ENCODE measurements around the gene HIGD1C. TPM values are rescaled to one million over a fixed set of nuclear protein-coding genes. Genes with fewer than 3 reads are reported as not detected.

Gene HIGD1C
- total RNA-seq, 1 experiment from 2014 or later: not detected

DNA sequence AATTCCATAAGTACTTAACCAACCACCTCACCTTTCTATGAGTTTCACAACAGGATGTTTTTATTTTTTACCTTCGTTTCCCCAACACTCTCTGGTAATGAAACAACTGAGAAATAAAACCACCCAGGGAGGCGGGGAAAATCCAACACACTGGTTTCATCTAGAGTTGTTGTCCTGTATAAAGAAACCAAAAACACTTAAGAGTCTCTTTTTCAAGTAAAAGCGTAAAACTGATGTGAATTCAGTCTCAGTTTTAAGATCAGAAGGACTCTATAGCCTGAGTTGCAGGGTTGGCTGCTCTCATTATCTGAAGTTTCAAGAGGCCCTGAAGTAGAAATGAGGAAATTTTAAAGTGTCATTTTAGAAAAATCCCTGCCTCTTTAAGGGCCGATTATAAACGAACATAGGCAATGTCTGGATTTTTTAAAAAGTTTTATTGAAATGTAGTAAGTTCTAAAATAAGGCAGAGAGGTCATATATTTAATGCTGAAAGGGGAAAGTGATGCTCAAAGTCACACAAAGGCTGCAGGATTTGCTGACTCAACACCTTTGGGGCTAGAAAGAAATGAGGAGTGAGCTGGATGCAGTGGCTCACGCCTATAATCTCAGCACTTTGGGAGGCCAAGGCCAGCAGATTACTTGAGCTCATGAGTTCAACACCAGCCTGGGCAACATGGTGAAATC lies 27.2 kb downstream of the HIGD1C start (continued):
- TF ChIP-seq, protein P1, sequence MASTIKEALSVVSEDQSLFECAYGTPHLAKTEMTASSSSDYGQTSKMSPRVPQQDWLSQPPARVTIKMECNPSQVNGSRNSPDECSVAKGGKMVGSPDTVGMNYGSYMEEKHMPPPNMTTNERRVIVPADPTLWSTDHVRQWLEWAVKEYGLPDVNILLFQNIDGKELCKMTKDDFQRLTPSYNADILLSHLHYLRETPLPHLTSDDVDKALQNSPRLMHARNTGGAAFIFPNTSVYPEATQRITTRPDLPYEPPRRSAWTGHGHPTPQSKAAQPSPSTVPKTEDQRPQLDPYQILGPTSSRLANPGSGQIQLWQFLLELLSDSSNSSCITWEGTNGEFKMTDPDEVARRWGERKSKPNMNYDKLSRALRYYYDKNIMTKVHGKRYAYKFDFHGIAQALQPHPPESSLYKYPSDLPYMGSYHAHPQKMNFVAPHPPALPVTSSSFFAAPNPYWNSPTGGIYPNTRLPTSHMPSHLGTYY (CRISPR knock-in tag; IDR thresholded peaks at IDR 0.05): no peak
- TF ChIP-seq, protein P2, sequence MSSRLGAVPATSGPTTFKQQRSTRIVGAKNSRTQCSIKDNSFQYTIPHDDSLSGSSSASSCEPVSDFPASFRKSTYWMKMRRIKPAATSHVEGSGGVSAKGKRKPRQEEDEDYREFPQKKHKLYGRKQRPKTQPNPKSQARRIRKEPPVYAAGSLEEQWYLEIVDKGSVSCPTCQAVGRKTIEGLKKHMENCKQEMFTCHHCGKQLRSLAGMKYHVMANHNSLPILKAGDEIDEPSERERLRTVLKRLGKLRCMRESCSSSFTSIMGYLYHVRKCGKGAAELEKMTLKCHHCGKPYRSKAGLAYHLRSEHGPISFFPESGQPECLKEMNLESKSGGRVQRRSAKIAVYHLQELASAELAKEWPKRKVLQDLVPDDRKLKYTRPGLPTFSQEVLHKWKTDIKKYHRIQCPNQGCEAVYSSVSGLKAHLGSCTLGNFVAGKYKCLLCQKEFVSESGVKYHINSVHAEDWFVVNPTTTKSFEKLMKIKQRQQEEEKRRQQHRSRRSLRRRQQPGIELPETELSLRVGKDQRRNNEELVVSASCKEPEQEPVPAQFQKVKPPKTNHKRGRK (CRISPR knock-in tag; IDR thresholded peaks at IDR 0.05; ENCODE audit: borderline replicate concordance): no peak
- TF ChIP-seq, protein P3, sequence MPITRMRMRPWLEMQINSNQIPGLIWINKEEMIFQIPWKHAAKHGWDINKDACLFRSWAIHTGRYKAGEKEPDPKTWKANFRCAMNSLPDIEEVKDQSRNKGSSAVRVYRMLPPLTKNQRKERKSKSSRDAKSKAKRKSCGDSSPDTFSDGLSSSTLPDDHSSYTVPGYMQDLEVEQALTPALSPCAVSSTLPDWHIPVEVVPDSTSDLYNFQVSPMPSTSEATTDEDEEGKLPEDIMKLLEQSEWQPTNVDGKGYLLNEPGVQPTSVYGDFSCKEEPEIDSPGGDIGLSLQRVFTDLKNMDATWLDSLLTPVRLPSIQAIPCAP (CRISPR knock-in tag; IDR thresholded peaks at IDR 0.05): no peak
- TF ChIP-seq, protein P4, sequence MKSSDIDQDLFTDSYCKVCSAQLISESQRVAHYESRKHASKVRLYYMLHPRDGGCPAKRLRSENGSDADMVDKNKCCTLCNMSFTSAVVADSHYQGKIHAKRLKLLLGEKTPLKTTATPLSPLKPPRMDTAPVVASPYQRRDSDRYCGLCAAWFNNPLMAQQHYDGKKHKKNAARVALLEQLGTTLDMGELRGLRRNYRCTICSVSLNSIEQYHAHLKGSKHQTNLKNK (CRISPR knock-in tag; IDR thresholded peaks at IDR 0.05): no peak
- TF ChIP-seq, protein P5, sequence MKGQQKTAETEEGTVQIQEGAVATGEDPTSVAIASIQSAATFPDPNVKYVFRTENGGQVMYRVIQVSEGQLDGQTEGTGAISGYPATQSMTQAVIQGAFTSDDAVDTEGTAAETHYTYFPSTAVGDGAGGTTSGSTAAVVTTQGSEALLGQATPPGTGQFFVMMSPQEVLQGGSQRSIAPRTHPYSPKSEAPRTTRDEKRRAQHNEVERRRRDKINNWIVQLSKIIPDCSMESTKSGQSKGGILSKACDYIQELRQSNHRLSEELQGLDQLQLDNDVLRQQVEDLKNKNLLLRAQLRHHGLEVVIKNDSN (CRISPR knock-in tag; IDR thresholded peaks at IDR 0.05): no peak
- TF ChIP-seq, protein P6, sequence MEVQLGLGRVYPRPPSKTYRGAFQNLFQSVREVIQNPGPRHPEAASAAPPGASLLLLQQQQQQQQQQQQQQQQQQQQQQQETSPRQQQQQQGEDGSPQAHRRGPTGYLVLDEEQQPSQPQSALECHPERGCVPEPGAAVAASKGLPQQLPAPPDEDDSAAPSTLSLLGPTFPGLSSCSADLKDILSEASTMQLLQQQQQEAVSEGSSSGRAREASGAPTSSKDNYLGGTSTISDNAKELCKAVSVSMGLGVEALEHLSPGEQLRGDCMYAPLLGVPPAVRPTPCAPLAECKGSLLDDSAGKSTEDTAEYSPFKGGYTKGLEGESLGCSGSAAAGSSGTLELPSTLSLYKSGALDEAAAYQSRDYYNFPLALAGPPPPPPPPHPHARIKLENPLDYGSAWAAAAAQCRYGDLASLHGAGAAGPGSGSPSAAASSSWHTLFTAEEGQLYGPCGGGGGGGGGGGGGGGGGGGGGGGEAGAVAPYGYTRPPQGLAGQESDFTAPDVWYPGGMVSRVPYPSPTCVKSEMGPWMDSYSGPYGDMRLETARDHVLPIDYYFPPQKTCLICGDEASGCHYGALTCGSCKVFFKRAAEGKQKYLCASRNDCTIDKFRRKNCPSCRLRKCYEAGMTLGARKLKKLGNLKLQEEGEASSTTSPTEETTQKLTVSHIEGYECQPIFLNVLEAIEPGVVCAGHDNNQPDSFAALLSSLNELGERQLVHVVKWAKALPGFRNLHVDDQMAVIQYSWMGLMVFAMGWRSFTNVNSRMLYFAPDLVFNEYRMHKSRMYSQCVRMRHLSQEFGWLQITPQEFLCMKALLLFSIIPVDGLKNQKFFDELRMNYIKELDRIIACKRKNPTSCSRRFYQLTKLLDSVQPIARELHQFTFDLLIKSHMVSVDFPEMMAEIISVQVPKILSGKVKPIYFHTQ (CRISPR knock-in tag; IDR thresholded peaks at IDR 0.05): no peak
- TF ChIP-seq ETV6 (CRISPR knock-in tag; IDR thresholded peaks at IDR 0.05): no peak
- TF ChIP-seq, protein P7, sequence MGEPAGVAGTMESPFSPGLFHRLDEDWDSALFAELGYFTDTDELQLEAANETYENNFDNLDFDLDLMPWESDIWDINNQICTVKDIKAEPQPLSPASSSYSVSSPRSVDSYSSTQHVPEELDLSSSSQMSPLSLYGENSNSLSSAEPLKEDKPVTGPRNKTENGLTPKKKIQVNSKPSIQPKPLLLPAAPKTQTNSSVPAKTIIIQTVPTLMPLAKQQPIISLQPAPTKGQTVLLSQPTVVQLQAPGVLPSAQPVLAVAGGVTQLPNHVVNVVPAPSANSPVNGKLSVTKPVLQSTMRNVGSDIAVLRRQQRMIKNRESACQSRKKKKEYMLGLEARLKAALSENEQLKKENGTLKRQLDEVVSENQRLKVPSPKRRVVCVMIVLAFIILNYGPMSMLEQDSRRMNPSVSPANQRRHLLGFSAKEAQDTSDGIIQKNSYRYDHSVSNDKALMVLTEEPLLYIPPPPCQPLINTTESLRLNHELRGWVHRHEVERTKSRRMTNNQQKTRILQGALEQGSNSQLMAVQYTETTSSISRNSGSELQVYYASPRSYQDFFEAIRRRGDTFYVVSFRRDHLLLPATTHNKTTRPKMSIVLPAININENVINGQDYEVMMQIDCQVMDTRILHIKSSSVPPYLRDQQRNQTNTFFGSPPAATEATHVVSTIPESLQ (CRISPR knock-in tag; IDR thresholded peaks at IDR 0.05): no peak
- no peak for TF ChIP-seq SP1 (CRISPR knock-in tag; conservative IDR thresholded peaks at IDR 0.05)

DNA sequence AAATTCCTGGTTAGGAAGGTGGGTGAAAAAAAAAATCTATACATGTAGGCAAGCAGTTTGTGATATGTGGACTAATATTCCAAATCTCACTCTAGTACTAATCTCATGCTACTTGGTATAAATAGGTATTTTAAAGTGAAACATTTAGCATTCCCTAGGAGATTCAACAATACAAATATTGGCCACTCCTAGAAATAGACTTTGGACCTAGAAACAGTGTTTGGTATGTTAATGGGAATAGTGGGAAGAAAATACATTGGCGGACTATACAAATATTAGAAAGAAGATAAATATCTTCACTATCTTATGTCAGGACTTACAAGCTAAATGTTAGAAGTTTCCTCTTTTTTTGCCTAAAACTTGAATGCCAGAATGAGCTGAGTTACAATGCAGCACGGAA lies 28.2 kb downstream of the HIGD1C start:
- Mint-ChIP-seq H3K4me1 (peaks cover 6% of the 10 kb centered on the region), H3K9me3 (no peaks in the 10 kb centered on the region), H3K27ac (no peak overlapping the region), H3K4me3 (no peak overlapping the region), H3K27me3 (ENCODE audit: low read depth) (no peaks in the 10 kb centered on the region), H3K36me3 (peaks cover 8% of the 10 kb centered on the region; the same call in 1 of the 2 replicates)
- DNase-seq (ENCODE audit: low spot score) (no peak), ATAC-seq (no peak)
- CTCF ChIA-PET: no interaction called here
- POLR2A ChIA-PET: no interaction called here
- TF ChIP-seq FOXK1 (CRISPR knock-in tag; IDR thresholded peaks at IDR 0.05) (no peak), ZNF219 (CRISPR knock-in tag; IDR thresholded peaks at IDR 0.05; ENCODE audit: borderline replicate concordance) (no peak), ELF4 (CRISPR knock-in tag; IDR thresholded peaks at IDR 0.05; ENCODE audit: low read depth) (no peak), GABPB1 (CRISPR knock-in tag; IDR thresholded peaks at IDR 0.05) (no peak), SOX15 (CRISPR knock-in tag; IDR thresholded peaks at IDR 0.05) (no peak), ZNF317 (CRISPR knock-in tag; IDR thresholded peaks at IDR 0.05; ENCODE audit: borderline replicate concordance, low read depth) (no peak), RELA (CRISPR knock-in tag; IDR thresholded peaks at IDR 0.05; ENCODE audit: borderline replicate concordance) (no peak), KAT7 (CRISPR knock-in tag; IDR thresholded peaks at IDR 0.05; ENCODE audit: borderline replicate concordance) (no peak)
- TF ChIP-seq, protein P3 (CRISPR knock-in tag; IDR thresholded peaks at IDR 0.05): no peak
- TF ChIP-seq, protein P8, sequence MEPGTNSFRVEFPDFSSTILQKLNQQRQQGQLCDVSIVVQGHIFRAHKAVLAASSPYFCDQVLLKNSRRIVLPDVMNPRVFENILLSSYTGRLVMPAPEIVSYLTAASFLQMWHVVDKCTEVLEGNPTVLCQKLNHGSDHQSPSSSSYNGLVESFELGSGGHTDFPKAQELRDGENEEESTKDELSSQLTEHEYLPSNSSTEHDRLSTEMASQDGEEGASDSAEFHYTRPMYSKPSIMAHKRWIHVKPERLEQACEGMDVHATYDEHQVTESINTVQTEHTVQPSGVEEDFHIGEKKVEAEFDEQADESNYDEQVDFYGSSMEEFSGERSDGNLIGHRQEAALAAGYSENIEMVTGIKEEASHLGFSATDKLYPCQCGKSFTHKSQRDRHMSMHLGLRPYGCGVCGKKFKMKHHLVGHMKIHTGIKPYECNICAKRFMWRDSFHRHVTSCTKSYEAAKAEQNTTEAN (CRISPR knock-in tag; IDR thresholded peaks at IDR 0.05): no peak
- TF ChIP-seq, protein P9, sequence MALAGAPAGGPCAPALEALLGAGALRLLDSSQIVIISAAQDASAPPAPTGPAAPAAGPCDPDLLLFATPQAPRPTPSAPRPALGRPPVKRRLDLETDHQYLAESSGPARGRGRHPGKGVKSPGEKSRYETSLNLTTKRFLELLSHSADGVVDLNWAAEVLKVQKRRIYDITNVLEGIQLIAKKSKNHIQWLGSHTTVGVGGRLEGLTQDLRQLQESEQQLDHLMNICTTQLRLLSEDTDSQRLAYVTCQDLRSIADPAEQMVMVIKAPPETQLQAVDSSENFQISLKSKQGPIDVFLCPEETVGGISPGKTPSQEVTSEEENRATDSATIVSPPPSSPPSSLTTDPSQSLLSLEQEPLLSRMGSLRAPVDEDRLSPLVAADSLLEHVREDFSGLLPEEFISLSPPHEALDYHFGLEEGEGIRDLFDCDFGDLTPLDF (CRISPR knock-in tag; IDR thresholded peaks at IDR 0.05): no peak

Data from WTC11 (cell line).